ENCODE measurements around the gene ART5. TPM values are rescaled to one million over a fixed set of nuclear protein-coding genes. Genes with fewer than 3 reads are reported as not detected.

Gene ART5
- polyA plus RNA-seq, 3 donors = not detected

DNA sequence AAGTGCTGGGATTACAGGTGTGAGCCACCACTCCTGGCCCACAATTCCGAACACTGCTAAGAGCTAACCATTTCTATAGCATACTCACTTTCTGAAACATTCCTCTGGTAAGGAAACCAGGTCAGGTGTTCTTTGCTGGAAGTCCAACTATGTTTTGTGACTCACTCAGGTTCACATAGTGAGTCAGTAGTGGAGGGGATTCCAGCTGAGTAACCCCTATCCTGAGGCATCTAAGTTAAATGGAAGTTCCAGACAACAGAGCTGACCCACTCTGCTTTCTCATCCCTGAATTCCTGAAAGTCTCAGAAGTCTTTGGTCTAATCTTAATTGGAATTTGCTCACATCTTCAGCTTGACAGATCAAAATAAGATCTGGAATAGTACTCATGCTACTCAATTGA lies 32.4 kb upstream of the ART5 start:
- H3K4me2 ChIP-seq (replicated peaks; ENCODE audit: extremely low read depth, low read length, poor library complexity, severe bottlenecking) = no peak overlapping the region
- Mint-ChIP-seq H3K4me1 (no peaks in the 10 kb centered on the region), H3K36me3 (peaks cover 92 to 93% of the 10 kb centered on the region in 2 donors), H3K27me3 (ENCODE audit: low read depth in 3 of 3) (peaks cover 0 to 4% (median 0%) of the 10 kb centered on the region in 3 donors), H3K9me3 (no peaks in the 10 kb centered on the region), H3K4me3 (no peak overlapping the region), H3K27ac (no peak overlapping the region)
- H3K27me3 ChIP-seq (ENCODE audit: control insufficient read depth in 2 of 2, insufficient read depth in 2 of 2, low read length in 2 of 2) = no peaks in the 10 kb centered on the region
- no peak overlapping the region for H3K4me3 ChIP-seq (replicated peaks in 1 of 3; ENCODE audit: low read depth in 2 of 3, low read length in 3 of 3)
- H3K9ac ChIP-seq (ENCODE audit: insufficient read depth, low read length, poor library complexity, severe bottlenecking) = no peak overlapping the region
- no peaks in the 10 kb centered on the region for H3K79me2 ChIP-seq (ENCODE audit: insufficient read depth, low read length)
- H4K20me1 ChIP-seq (ENCODE audit: insufficient read depth, low read length) = no peaks in the 10 kb centered on the region
- no peaks in the 10 kb centered on the region for H3K4me1 ChIP-seq (ENCODE audit: control insufficient read depth in 1 of 2, insufficient read depth in 2 of 2, low read length in 2 of 2)
- H3K27ac ChIP-seq (ENCODE audit: low read depth in 1 of 2, low read length in 2 of 2) = no peak overlapping the region
- no peak for TF ChIP-seq CTCF (IDR thresholded peaks at IDR 0.05)
- no peaks in the 10 kb centered on the region for H3K9me3 ChIP-seq (replicated peaks in 1 of 2; ENCODE audit: control insufficient read depth in 1 of 2, insufficient read depth in 1 of 2, low read length in 2 of 2)
- 100% methylated on average over 1 of the region's 1 CpG for WGBS (ENCODE audit: insufficient coverage)
- H3K36me3 ChIP-seq (replicated peaks in 1 of 2; ENCODE audit: control insufficient read depth in 1 of 2, insufficient read depth in 2 of 2, low read length in 2 of 2) = peaks cover 77 to 100% of the 10 kb centered on the region in 2 donors
- H2AFZ ChIP-seq (ENCODE audit: insufficient read depth, low read depth, low read length, poor library complexity, severe bottlenecking) = no peak overlapping the region
- intact Hi-C loops (cut with micrococcal nuclease) = no loop called here
- DNase-seq = peak in 1 of 3 donors; percentile 58

- Mint-ChIP-seq H3K4me1 (no peaks in the 10 kb centered on the region), H3K36me3 (peaks cover 85 to 89% of the 10 kb centered on the region in 2 donors), H3K27me3 (ENCODE audit: low read depth in 3 of 3) (peaks cover 0 to 4% (median 0%) of the 10 kb centered on the region in 3 donors), H3K27ac (peak within 1 kb of the TSS in 5 of 7 donors; percentile 7 to 50 (median 13)), H3K9me3 (peaks cover 0 to 3% (median 0%) of the 10 kb centered on the region in 7 donors), H3K4me3 (no peak within 1 kb of the TSS)
- no peaks in the 10 kb centered on the region for H3K9me3 ChIP-seq (replicated peaks in 1 of 2; ENCODE audit: control insufficient read depth in 1 of 2, insufficient read depth in 1 of 2, low read length in 2 of 2)
- intact Hi-C loops (cut with micrococcal nuclease) = no loop called here
- H3K36me3 ChIP-seq (replicated peaks in 1 of 2; ENCODE audit: control insufficient read depth in 1 of 2, insufficient read depth in 2 of 2, low read length in 2 of 2) = peaks cover 62 to 100% of the 10 kb centered on the region in 2 donors
- no peak within 1 kb of the TSS for H2AFZ ChIP-seq (ENCODE audit: insufficient read depth, low read depth, low read length, poor library complexity, severe bottlenecking)
- peak within 1 kb of the TSS in 1 of 2 donors; percentile 1 for H3K27ac ChIP-seq (ENCODE audit: low read depth in 1 of 2, low read length in 2 of 2)
- no peaks in the 10 kb centered on the region for H3K27me3 ChIP-seq (ENCODE audit: control insufficient read depth in 2 of 2, insufficient read depth in 2 of 2, low read length in 2 of 2)
- no peaks in the 10 kb centered on the region for H4K20me1 ChIP-seq (ENCODE audit: insufficient read depth, low read length)
- TF ChIP-seq CTCF (IDR thresholded peaks at IDR 0.05) = no peak
- H3K9ac ChIP-seq (ENCODE audit: insufficient read depth, low read length, poor library complexity, severe bottlenecking) = no peak within 1 kb of the TSS
- no peaks in the 10 kb centered on the region for H3K79me2 ChIP-seq (ENCODE audit: insufficient read depth, low read length)
- no peak within 1 kb of the TSS for H3K4me3 ChIP-seq (replicated peaks in 1 of 3; ENCODE audit: low read depth in 2 of 3, low read length in 3 of 3)
- no peak for DNase-seq
- 92% methylated on average over 5 of the region's 9 CpGs for WGBS (ENCODE audit: insufficient coverage)
- no peak within 1 kb of the TSS for H3K4me2 ChIP-seq (replicated peaks; ENCODE audit: extremely low read depth, low read length, poor library complexity, severe bottlenecking)
- H3K4me1 ChIP-seq (ENCODE audit: control insufficient read depth in 1 of 2, insufficient read depth in 2 of 2, low read length in 2 of 2) = no peaks in the 10 kb centered on the region
Measured at GRCh38 chr11:3671334-3672254, 29.8 kb upstream of the ART5 start, which contains the start of gene CHRNA10. TSS of gene CHRNA10 (minus strand) at chr11:3671384. CDS start at chr11:3671312, 72 bp downstream.
